Mesenchymal stem cell (in vitro differentiated cells and primary cell): ENCODE results near the gene FAF1.

Experiments used
- DNase-seq: peaks from one replicate; pipeline ENCODE4 v3.0.0-alpha.2; 2013
- H2AFZ ChIP-seq: one replicate; pipeline ENCODE4 v1.6.1; 2013; ENCODE audit warnings: low read depth, mild to moderate bottlenecking, control low read depth, inconsistent platforms, low read length, moderate library complexity
- H2AK5ac ChIP-seq: 2 replicates; pipeline ENCODE4 v1.6.1; 2013; ENCODE audit warnings: low read length, moderate library complexity, mild to moderate bottlenecking, inconsistent platforms; ENCODE audit not compliant: severe bottlenecking
- H2BK120ac ChIP-seq: one replicate; pipeline ENCODE4 v1.6.1; 2013; ENCODE audit warnings: low read depth, mild to moderate bottlenecking, inconsistent platforms, low read length, moderate library complexity
- H2BK12ac ChIP-seq, 2 experiments: one replicate each; pipeline ENCODE4 v1.6.1; 2013; ENCODE audit warnings: inconsistent platforms in 2 of 2, low read length in 2 of 2, mild to moderate bottlenecking in 2 of 2, moderate library complexity in 2 of 2, control low read depth in 1 of 2
- H2BK15ac ChIP-seq: one replicate; pipeline ENCODE4 v1.6.1; 2013; ENCODE audit warnings: mild to moderate bottlenecking, low read depth, inconsistent platforms; ENCODE audit not compliant: poor library complexity, severe bottlenecking
- H2BK5ac ChIP-seq: 2 replicates; pipeline ENCODE4 v1.6.1; 2013; ENCODE audit warnings: low read depth, mild to moderate bottlenecking, low read length, control low read depth, inconsistent platforms; ENCODE audit not compliant: poor library complexity, severe bottlenecking
- H3K14ac ChIP-seq, 2 experiments: one replicate each; pipeline ENCODE4 v1.6.1; 2013; ENCODE audit warnings: inconsistent platforms in 2 of 2, low read length in 2 of 2, control low read depth in 1 of 2, mild to moderate bottlenecking in 1 of 2, moderate library complexity in 1 of 2
- H3K18ac ChIP-seq, 2 experiments: one replicate each; pipeline ENCODE4 v1.6.1; 2013; ENCODE audit warnings: inconsistent platforms in 2 of 2, low read length in 2 of 2, control low read depth in 1 of 2, low read depth in 1 of 2, mild to moderate bottlenecking in 1 of 2
- H3K23ac ChIP-seq, 2 experiments: one replicate each; pipeline ENCODE4 v1.6.1; 2013; ENCODE audit warnings: inconsistent platforms in 2 of 2, low read length in 2 of 2, mild to moderate bottlenecking in 2 of 2, moderate library complexity in 2 of 2, control low read depth in 1 of 2
- H3K27ac ChIP-seq: 2 replicates; pipeline ENCODE4 v1.5.1; 2013; ENCODE audit warnings: mild to moderate bottlenecking, moderate library complexity, low read length, control low read depth, inconsistent platforms; ENCODE audit not compliant: poor library complexity, severe bottlenecking
- H3K27me3 ChIP-seq, 2 experiments: 2 replicates each; pipeline versions ENCODE4 v1.6.1 to v1.7.0; 2013; ENCODE audit warnings: low read length in 2 of 2, mild to moderate bottlenecking in 2 of 2, moderate library complexity in 2 of 2, control low read depth in 1 of 2, inconsistent platforms in 1 of 2; ENCODE audit not compliant: control insufficient read depth in 1 of 2, insufficient read depth in 1 of 2
- H3K36me3 ChIP-seq, 2 experiments: 2 replicates each; pipeline versions ENCODE4 v1.6.1 to v1.7.0; 2013; ENCODE audit warnings: low read length in 2 of 2, control low read depth in 1 of 2, inconsistent platforms in 1 of 2, low read depth in 1 of 2, mild to moderate bottlenecking in 1 of 2; ENCODE audit not compliant: insufficient read depth in 2 of 2, control insufficient read depth in 1 of 2
- H3K4ac ChIP-seq, 2 experiments: one replicate each; pipeline ENCODE4 v1.6.1; 2013; ENCODE audit warnings: inconsistent platforms in 2 of 2, low read length in 2 of 2, mild to moderate bottlenecking in 2 of 2, moderate library complexity in 2 of 2, control low read depth in 1 of 2, low read depth in 1 of 2
- H3K4me1 ChIP-seq: 2 replicates; pipeline ENCODE4 v1.6.1; 2013; ENCODE audit warnings: low read depth, low read length, control low read depth; ENCODE audit not compliant: control insufficient read depth, insufficient read depth
- H3K4me2 ChIP-seq: 2 replicates; pipeline ENCODE4 v1.6.1; 2013; ENCODE audit warnings: low read length, mild to moderate bottlenecking, inconsistent platforms; ENCODE audit not compliant: poor library complexity, severe bottlenecking
- H3K4me3 ChIP-seq, 2 experiments: 2 replicates each; pipeline versions ENCODE4 v1.5.1 to v1.7.0; 2013; ENCODE audit warnings: low read length in 2 of 2, mild to moderate bottlenecking in 2 of 2, control low read depth in 1 of 2, low read depth in 1 of 2; ENCODE audit not compliant: insufficient read depth in 1 of 2
- H3K79me1 ChIP-seq: replicated peaks from 2 replicates; pipeline ENCODE4 v1.6.1; 2013; ENCODE audit warnings: mild to moderate bottlenecking, control low read depth, low read length, inconsistent platforms; ENCODE audit not compliant: poor library complexity, severe bottlenecking
- H3K9ac ChIP-seq: 2 replicates; pipeline ENCODE4 v1.7.0; 2013; ENCODE audit warnings: mild to moderate bottlenecking, low read length, moderate library complexity
- H3K9me3 ChIP-seq: 2 replicates; pipeline ENCODE4 v1.7.0; 2013; ENCODE audit warnings: mild to moderate bottlenecking, low read length; ENCODE audit not compliant: control insufficient read depth
- H4K8ac ChIP-seq: one replicate; pipeline ENCODE4 v1.6.1; 2013; ENCODE audit warnings: inconsistent platforms, mild to moderate bottlenecking, low read length, moderate library complexity
- H4K91ac ChIP-seq: one replicate; pipeline ENCODE4 v1.6.1; 2013; ENCODE audit warnings: mild to moderate bottlenecking, low read length, inconsistent platforms
- WGBS: methylation state at CpG from one replicate; pipeline ENCODE4 v1.1.7; 2013; ENCODE audit warnings: mixed read lengths; 5-methylcytosine and 5-hydroxymethylcytosine counted together

Gene FAF1

GRCh38 chr1:50667710-50668356, 292.2 kb downstream of the FAF1 start:
- H2BK120ac ChIP-seq: no peak overlapping the region
- whole genome bisulfite sequencing: 100% methylated on average over 1 of the region's 4 CpGs
- peaks cover 2% of the 10 kb centered on the region for H3K79me1 ChIP-seq
- no peak overlapping the region for H4K91ac ChIP-seq
- H2AFZ ChIP-seq: no peak overlapping the region
- H3K36me3 ChIP-seq: no peaks in the 10 kb centered on the region
- DNase-seq: no peak
- H3K4me1 ChIP-seq: no peaks in the 10 kb centered on the region
- no peak overlapping the region for H3K4me2 ChIP-seq
- no peak overlapping the region for H3K23ac ChIP-seq
- H3K9me3 ChIP-seq: no peaks in the 10 kb centered on the region
- H3K27ac ChIP-seq: peak overlapping the region; percentile 65
- no peak overlapping the region for H3K9ac ChIP-seq
- H3K27me3 ChIP-seq: no peaks in the 10 kb centered on the region
- no peak overlapping the region for H2BK5ac ChIP-seq
- no peak overlapping the region for H4K8ac ChIP-seq
- peak overlapping the region; percentile 82 for H2AK5ac ChIP-seq
- no peak overlapping the region for H3K18ac ChIP-seq
- H3K4ac ChIP-seq: no peak overlapping the region
- no peak overlapping the region for H3K4me3 ChIP-seq
- H3K14ac ChIP-seq: no peak overlapping the region
- H2BK15ac ChIP-seq: no peak overlapping the region
- no peak overlapping the region for H2BK12ac ChIP-seq

- H2BK15ac ChIP-seq: no peak overlapping the region
- H2AK5ac ChIP-seq: no peak overlapping the region
- no peak overlapping the region for H3K4ac ChIP-seq
- H2BK5ac ChIP-seq: no peak overlapping the region
- no peak overlapping the region for H2AFZ ChIP-seq
- WGBS: 94% methylated on average over 2 of the region's 2 CpGs
- no peaks in the 10 kb centered on the region for H3K27me3 ChIP-seq
- DNase-seq: no peak
- H3K14ac ChIP-seq: no peak overlapping the region
- no peak overlapping the region for H2BK12ac ChIP-seq
- no peaks in the 10 kb centered on the region for H3K36me3 ChIP-seq
- no peak overlapping the region for H3K9ac ChIP-seq
- no peak overlapping the region for H3K18ac ChIP-seq
- no peaks in the 10 kb centered on the region for H3K4me1 ChIP-seq
- H3K79me1 ChIP-seq: peaks cover 2% of the 10 kb centered on the region
- no peak overlapping the region for H4K91ac ChIP-seq
- no peak overlapping the region for H3K23ac ChIP-seq
- no peak overlapping the region for H4K8ac ChIP-seq
- H3K9me3 ChIP-seq: no peaks in the 10 kb centered on the region
- no peak overlapping the region for H3K4me2 ChIP-seq
- no peak overlapping the region for H3K4me3 ChIP-seq
- no peak overlapping the region for H2BK120ac ChIP-seq
- H3K27ac ChIP-seq: no peak overlapping the region
These were observed 292.8 kb downstream of the FAF1 start for GRCh38 chr1:50667272-50667671.

- H3K27me3 ChIP-seq: no peaks in the 10 kb centered on the region
- H3K27ac ChIP-seq: no peak overlapping the region
- no peaks in the 10 kb centered on the region for H3K36me3 ChIP-seq
- H2BK15ac ChIP-seq: no peak overlapping the region
- H2AFZ ChIP-seq: no peak overlapping the region
- no peak overlapping the region for H2BK12ac ChIP-seq
- H3K4ac ChIP-seq: no peak overlapping the region
- H3K9ac ChIP-seq: no peak overlapping the region
- no peaks in the 10 kb centered on the region for H3K4me1 ChIP-seq
- H3K79me1 ChIP-seq: peaks cover 2% of the 10 kb centered on the region
- no peak overlapping the region for H2AK5ac ChIP-seq
- no peak overlapping the region for H3K14ac ChIP-seq
- no peak overlapping the region for H2BK5ac ChIP-seq
- H3K9me3 ChIP-seq: no peaks in the 10 kb centered on the region
- H4K91ac ChIP-seq: no peak overlapping the region
- H4K8ac ChIP-seq: no peak overlapping the region
- DNase-seq: no peak
- no peak overlapping the region for H3K4me2 ChIP-seq
- H3K23ac ChIP-seq: no peak overlapping the region
- no peak overlapping the region for H3K18ac ChIP-seq
- no peak overlapping the region for H3K4me3 ChIP-seq
- H2BK120ac ChIP-seq: no peak overlapping the region
These were observed 293.2 kb downstream of the FAF1 start for GRCh38 chr1:50666849-50667248.

GRCh38 chr1:50665413-50665812, 294.7 kb downstream of the FAF1 start:
- Histone ChIP-seq H2AFZ (no peak overlapping the region), H3K27ac (no peak overlapping the region), H4K8ac (no peak overlapping the region), H3K18ac (no peak overlapping the region), H3K4ac (no peak overlapping the region), H3K4me2 (no peak overlapping the region), H3K79me1 (peaks cover 2% of the 10 kb centered on the region), H3K4me1 (no peaks in the 10 kb centered on the region), H2AK5ac (no peak overlapping the region), H4K91ac (no peak overlapping the region), H2BK5ac (no peak overlapping the region), H3K23ac (no peak overlapping the region), H3K14ac (no peak overlapping the region), H2BK15ac (no peak overlapping the region), H3K9me3 (no peaks in the 10 kb centered on the region), H2BK12ac (no peak overlapping the region), H3K9ac (no peak overlapping the region), H2BK120ac (no peak overlapping the region), H3K36me3 (no peaks in the 10 kb centered on the region), H3K4me3 (no peak overlapping the region), H3K27me3 (no peaks in the 10 kb centered on the region)
- 67% methylated on average over 1 of the region's 2 CpGs for WGBS
- DNase-seq: peak; percentile 64
